ENCODE results near the gene GALM.

DNA sequence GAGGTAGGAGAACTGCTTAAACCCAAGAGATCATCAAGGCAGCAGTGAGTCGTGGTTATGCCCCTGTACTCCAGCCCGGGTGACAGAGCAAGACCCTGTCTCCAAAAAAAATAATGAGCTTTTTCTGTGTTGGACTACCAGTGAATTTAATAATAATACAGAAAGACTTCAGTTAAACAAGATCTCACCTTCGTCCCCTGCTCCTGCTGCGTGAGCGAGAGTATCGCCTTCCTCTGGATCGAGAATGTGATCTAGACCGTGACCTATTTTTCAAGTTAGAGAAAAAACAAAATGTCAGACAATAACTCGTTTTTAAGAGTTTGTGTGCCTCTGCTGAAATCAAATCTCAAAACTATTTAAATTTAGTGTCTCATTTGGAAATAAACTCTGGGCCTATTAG, 82.5 kb downstream of the GALM start:
- no peak for TF ChIP-seq CTCF (IDR thresholded peaks at IDR 0.05; ENCODE audit: poor library complexity)
- no peak for TF ChIP-seq EZH2 (IDR thresholded peaks at IDR 0.05; ENCODE audit: borderline replicate concordance)
- TF ChIP-seq EZH2phosphoT487 (IDR thresholded peaks at IDR 0.05; ENCODE audit: low read depth, severe bottlenecking, unreplicated experiment) = no peak

Measured in hepatocyte (in vitro differentiated cells).